Type B pancreatic cell (in vitro differentiated cells): ENCODE data around the gene TRIM66. TPM values are rescaled to one million over a fixed set of nuclear protein-coding genes. Genes with fewer than 3 reads are reported as not detected.

Experiments
- DNase-seq: peaks from one replicate; pipeline ENCODE4 v3.0.0; 2021; ENCODE audit warnings: mixed read lengths; ENCODE audit not compliant: unreplicated experiment; ENCODE audit errors: extremely low spot score
- H3K27ac Mint-ChIP-seq: 2 replicates; pipeline ENCODE4 v1.8.0; 2021; ENCODE audit warnings: mild to moderate bottlenecking, mixed read lengths
- H3K27me3 Mint-ChIP-seq: 2 replicates; pipeline ENCODE4 v1.8.0; 2021; ENCODE audit warnings: mixed read lengths
- H3K36me3 Mint-ChIP-seq: 2 replicates; pipeline ENCODE4 v1.8.0; 2021; ENCODE audit warnings: mixed read lengths
- H3K4me1 Mint-ChIP-seq: one replicate; pipeline ENCODE4 v1.8.0; 2021; ENCODE audit warnings: mixed read lengths; ENCODE audit not compliant: unreplicated experiment
- H3K4me3 Mint-ChIP-seq: 2 replicates; pipeline ENCODE4 v1.8.0; 2021; ENCODE audit warnings: mild to moderate bottlenecking, mixed read lengths
- H3K9me3 Mint-ChIP-seq: 2 replicates; pipeline ENCODE4 v1.8.0; 2021; ENCODE audit warnings: mixed read lengths
- total RNA-seq: library from RNA; stranded (reverse); gene quantifications from 2 replicates; pipeline ENCODE4 v1.2.1, GENCODE V29; 2021; ENCODE audit warnings: low replicate concordance
- TF ChIP-seq, protein P1 (sequence below): fragments of 200-600 bp; sonication (generic); conservative IDR thresholded peaks from 2 replicates; pipeline ENCODE4 v1.5.0; 2021; ENCODE audit warnings: antibody characterized with exemption, mild to moderate bottlenecking

Gene TRIM66
- total RNA-seq, 1 donor from 2014 or later: 5.9 TPM

DNA sequence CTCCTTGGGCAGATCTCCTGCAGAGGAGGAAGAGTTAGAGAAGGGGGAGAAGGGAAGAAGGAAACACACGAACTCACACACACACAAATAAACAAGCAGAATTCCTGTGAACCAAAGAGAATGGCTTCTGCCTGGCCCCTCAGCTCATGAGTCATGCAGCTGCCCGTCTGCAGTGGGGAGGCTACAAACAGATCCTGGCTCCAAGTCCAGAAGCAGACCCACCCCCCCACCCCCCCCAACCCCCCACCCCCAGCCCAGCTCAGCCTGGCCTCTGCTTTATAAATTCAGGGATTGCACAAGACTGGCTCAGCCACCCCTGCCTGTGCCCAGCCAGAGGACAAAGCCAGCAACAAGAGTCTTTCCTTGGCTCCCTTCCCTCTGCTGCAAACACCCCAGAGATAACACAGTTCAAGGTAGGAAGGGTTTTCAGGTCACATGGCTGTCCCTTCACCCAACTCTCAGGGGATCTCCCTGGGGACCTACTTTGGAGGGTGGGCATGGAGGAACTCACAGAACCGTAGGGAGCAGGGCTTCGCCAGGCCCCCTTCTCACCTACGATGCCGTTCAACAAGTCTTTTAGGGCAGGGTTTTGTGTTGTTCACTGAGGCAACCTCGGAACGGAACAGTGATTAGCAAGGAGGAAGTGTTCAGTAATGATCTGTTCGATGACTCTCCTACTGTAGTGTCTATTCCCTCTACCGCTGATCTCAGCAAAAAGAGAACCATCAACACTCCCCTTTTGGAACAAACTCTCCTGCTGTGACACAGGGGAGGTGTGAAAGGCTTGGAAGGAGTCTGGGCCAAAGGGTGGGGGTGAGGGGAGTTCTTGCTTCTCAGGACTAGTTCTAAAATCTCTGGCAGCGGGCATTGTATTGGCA lies 35.6 kb upstream of the TRIM66 start:
- Mint-ChIP-seq H3K27me3 (no peaks in the 10 kb centered on the region), H3K4me3 (no peak overlapping the region), H3K27ac (peak overlapping the region; percentile 69), H3K4me1 (peaks cover 51% of the 10 kb centered on the region), H3K36me3 (peaks cover 14% of the 10 kb centered on the region), H3K9me3 (no peaks in the 10 kb centered on the region)
- TF ChIP-seq, protein P1, sequence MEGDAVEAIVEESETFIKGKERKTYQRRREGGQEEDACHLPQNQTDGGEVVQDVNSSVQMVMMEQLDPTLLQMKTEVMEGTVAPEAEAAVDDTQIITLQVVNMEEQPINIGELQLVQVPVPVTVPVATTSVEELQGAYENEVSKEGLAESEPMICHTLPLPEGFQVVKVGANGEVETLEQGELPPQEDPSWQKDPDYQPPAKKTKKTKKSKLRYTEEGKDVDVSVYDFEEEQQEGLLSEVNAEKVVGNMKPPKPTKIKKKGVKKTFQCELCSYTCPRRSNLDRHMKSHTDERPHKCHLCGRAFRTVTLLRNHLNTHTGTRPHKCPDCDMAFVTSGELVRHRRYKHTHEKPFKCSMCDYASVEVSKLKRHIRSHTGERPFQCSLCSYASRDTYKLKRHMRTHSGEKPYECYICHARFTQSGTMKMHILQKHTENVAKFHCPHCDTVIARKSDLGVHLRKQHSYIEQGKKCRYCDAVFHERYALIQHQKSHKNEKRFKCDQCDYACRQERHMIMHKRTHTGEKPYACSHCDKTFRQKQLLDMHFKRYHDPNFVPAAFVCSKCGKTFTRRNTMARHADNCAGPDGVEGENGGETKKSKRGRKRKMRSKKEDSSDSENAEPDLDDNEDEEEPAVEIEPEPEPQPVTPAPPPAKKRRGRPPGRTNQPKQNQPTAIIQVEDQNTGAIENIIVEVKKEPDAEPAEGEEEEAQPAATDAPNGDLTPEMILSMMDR: no peak
- DNase-seq: no peak

GRCh38 chr11:8717544-8717875 lies 35.0 kb upstream of the TRIM66 start:
- H3K4me3 Mint-ChIP-seq: no peak overlapping the region
- peaks cover 14% of the 10 kb centered on the region for H3K36me3 Mint-ChIP-seq
- peaks cover 45% of the 10 kb centered on the region for H3K4me1 Mint-ChIP-seq
- TF ChIP-seq, protein P1: no peak
- peak overlapping the region; percentile 64 for H3K27ac Mint-ChIP-seq
- H3K27me3 Mint-ChIP-seq: no peaks in the 10 kb centered on the region
- no peak for DNase-seq
- H3K9me3 Mint-ChIP-seq: no peaks in the 10 kb centered on the region

DNA sequence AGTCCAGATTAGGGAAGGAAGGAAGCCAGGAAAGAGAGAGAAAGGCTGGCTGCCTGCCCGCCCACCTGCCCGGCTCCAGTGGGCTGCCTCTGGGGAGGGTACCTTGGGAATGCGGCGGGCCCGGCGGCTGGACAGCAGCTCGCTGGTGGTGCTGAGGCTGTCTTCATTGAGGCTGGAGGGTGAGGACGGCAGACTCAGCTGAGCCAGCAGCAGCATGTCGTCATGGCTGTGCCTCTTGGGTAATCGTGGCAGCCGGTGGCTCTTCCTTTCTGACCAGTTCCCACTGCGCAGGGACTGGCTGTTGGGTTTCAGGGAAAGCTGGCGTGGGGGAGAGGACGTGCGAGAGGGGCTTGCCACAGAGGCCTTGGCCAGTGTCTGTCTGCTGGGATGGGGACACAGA lies 33.0 kb upstream of the TRIM66 start:
- peaks cover 27% of the 10 kb centered on the region for H3K4me1 Mint-ChIP-seq
- H3K4me3 Mint-ChIP-seq: no peak overlapping the region
- no peaks in the 10 kb centered on the region for H3K27me3 Mint-ChIP-seq
- DNase-seq: no peak
- no peak overlapping the region for H3K27ac Mint-ChIP-seq
- no peaks in the 10 kb centered on the region for H3K9me3 Mint-ChIP-seq
- TF ChIP-seq, protein P1: no peak
- peaks cover 18% of the 10 kb centered on the region for H3K36me3 Mint-ChIP-seq

GRCh38 chr11:8714622-8715225 lies 32.3 kb upstream of the TRIM66 start:
- peaks cover 22% of the 10 kb centered on the region for H3K4me1 Mint-ChIP-seq
- TF ChIP-seq, protein P1: no peak
- no peaks in the 10 kb centered on the region for H3K27me3 Mint-ChIP-seq
- H3K4me3 Mint-ChIP-seq: no peak overlapping the region
- H3K27ac Mint-ChIP-seq: no peak overlapping the region
- no peak for DNase-seq
- no peaks in the 10 kb centered on the region for H3K9me3 Mint-ChIP-seq
- H3K36me3 Mint-ChIP-seq: peaks cover 19% of the 10 kb centered on the region

DNA sequence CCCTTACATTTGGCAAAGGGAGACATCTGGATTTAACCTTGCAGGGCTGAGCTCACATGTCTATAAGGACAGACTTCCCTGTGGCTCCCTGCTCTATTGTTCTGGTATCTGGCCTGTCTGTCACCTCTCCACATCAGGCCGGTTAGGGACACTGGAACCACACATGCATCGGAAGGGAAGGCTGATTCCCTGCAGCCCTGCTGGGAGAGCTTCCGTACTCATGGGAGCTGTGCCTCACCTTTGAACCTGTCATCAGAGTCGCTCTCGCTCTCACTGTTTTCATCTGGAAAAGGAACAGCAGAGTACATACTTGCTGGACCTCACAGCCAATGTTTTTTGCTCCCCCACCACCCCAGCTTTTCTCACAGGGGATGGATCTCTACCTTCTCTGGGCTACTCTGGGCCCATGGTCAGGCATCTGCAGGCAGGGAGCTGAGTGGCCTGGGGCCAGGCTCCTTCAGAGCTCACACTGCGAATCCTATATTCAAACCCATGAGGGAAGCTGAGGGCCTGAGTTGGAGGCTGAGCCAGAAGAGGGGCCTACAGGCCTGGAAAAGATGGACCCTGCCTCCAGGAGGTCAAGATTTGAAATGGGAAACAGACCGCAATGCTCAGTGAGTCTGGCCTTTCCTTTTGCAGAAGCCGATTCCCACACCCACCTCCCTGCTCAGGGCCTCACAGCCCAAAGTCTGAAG lies 31.4 kb upstream of the TRIM66 start:
- TF ChIP-seq, protein P1: no peak
- H3K27me3 Mint-ChIP-seq: no peaks in the 10 kb centered on the region
- peaks cover 17% of the 10 kb centered on the region for H3K4me1 Mint-ChIP-seq
- no peak for DNase-seq
- H3K9me3 Mint-ChIP-seq: no peaks in the 10 kb centered on the region
- H3K27ac Mint-ChIP-seq: no peak overlapping the region
- H3K4me3 Mint-ChIP-seq: no peak overlapping the region
- peaks cover 22% of the 10 kb centered on the region for H3K36me3 Mint-ChIP-seq
